Measurements from ENCODE around the gene CLDN3.

DNA sequence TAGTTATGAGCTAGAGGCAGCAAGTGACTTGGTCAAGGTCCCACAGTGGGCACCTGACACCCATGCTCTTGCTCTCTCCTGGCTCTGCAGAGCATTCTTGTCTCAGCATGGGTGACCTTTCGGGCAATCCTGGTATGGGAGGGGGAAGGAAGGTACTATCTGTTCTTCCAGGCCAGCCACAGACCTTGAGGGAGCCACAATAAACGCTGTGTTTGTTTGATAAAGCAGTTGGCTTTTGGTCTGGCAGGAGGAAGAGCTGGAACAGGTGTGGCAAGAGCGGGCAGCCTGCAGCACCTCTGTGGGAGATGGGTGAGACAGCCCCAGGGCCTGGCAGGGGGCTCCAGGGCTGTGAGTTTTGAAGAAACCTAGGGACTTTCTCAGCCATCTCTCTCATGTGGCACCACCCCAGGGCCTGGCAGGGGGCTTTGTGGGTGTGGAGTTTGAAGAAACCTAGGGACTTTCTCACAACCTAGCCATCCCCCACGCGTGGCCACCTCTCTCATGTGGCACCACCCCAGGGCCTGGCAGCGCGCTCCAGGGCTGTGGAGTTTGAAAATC, 11.4 kb downstream of the CLDN3 start:
- TF ChIP-seq POLR2A (IDR thresholded peaks at IDR 0.05): no peak
- TF ChIP-seq, protein P1, sequence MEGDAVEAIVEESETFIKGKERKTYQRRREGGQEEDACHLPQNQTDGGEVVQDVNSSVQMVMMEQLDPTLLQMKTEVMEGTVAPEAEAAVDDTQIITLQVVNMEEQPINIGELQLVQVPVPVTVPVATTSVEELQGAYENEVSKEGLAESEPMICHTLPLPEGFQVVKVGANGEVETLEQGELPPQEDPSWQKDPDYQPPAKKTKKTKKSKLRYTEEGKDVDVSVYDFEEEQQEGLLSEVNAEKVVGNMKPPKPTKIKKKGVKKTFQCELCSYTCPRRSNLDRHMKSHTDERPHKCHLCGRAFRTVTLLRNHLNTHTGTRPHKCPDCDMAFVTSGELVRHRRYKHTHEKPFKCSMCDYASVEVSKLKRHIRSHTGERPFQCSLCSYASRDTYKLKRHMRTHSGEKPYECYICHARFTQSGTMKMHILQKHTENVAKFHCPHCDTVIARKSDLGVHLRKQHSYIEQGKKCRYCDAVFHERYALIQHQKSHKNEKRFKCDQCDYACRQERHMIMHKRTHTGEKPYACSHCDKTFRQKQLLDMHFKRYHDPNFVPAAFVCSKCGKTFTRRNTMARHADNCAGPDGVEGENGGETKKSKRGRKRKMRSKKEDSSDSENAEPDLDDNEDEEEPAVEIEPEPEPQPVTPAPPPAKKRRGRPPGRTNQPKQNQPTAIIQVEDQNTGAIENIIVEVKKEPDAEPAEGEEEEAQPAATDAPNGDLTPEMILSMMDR (IDR thresholded peaks at IDR 0.05): no peak
